HFFc6 (cell line): Measurements from ENCODE around the gene CARMIL3. TPM values are rescaled to one million over a fixed set of nuclear protein-coding genes. Genes with fewer than 3 reads are reported as not detected.

Experiments
- DNase-seq: peaks from one replicate; pipeline ENCODE4 v3.0.0-alpha.2; 2018
- H3K27ac Mint-ChIP-seq: 2 replicates; pipeline ENCODE4 v1.8.0; 2020; ENCODE audit warnings: mild to moderate bottlenecking, mixed read lengths
- H3K27me3 Mint-ChIP-seq: 2 replicates; pipeline ENCODE4 v1.8.0; 2021; ENCODE audit warnings: mild to moderate bottlenecking, moderate library complexity, mixed read lengths; ENCODE audit not compliant: insufficient read depth
- H3K36me3 Mint-ChIP-seq: 2 replicates; pipeline ENCODE4 v1.8.0; 2021; ENCODE audit warnings: low read depth, mixed read lengths
- H3K4me1 Mint-ChIP-seq: 2 replicates; pipeline ENCODE4 v1.8.0; 2020; ENCODE audit warnings: low read depth, mixed read lengths
- H3K4me3 Mint-ChIP-seq: 2 replicates; pipeline ENCODE4 v1.8.0; 2020; ENCODE audit warnings: mild to moderate bottlenecking, moderate library complexity, mixed read lengths
- H3K9me3 Mint-ChIP-seq: 2 replicates; pipeline ENCODE4 v1.8.0; 2020; ENCODE audit warnings: mild to moderate bottlenecking, mixed read lengths
- total RNA-seq, 6 experiments: library from RNA; stranded (reverse); fragmentation: NEBNext Ultra II Directional; extraction: Animal tissue kit (Norgen Biotek cat#: 25700); gene quantifications; 2 replicates in 1 of 6; 3 replicates in 5 of 6; pipeline ENCODE4 v1.2.3, GENCODE V29; 2021
- TF ChIP-seq, protein P1 (sequence below): fragments of 200-600 bp; sonication (generic); IDR thresholded peaks from 2 replicates; pipeline ENCODE4 v1.5.0; 2021; ENCODE audit warnings: antibody characterized with exemption, mild to moderate bottlenecking

Gene CARMIL3
- total RNA-seq, 6 experiments from 2014 or later = not detected

GRCh38 chr14:24055971-24056799 is 4.4 kb downstream of the CARMIL3 start:
- no peaks in the 10 kb centered on the region for H3K36me3 Mint-ChIP-seq
- peaks cover 35% of the 10 kb centered on the region for H3K27me3 Mint-ChIP-seq
- TF ChIP-seq, protein P1, sequence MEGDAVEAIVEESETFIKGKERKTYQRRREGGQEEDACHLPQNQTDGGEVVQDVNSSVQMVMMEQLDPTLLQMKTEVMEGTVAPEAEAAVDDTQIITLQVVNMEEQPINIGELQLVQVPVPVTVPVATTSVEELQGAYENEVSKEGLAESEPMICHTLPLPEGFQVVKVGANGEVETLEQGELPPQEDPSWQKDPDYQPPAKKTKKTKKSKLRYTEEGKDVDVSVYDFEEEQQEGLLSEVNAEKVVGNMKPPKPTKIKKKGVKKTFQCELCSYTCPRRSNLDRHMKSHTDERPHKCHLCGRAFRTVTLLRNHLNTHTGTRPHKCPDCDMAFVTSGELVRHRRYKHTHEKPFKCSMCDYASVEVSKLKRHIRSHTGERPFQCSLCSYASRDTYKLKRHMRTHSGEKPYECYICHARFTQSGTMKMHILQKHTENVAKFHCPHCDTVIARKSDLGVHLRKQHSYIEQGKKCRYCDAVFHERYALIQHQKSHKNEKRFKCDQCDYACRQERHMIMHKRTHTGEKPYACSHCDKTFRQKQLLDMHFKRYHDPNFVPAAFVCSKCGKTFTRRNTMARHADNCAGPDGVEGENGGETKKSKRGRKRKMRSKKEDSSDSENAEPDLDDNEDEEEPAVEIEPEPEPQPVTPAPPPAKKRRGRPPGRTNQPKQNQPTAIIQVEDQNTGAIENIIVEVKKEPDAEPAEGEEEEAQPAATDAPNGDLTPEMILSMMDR = no peak
- no peak overlapping the region for H3K4me3 Mint-ChIP-seq
- H3K4me1 Mint-ChIP-seq = peaks cover 9% of the 10 kb centered on the region
- no peak for DNase-seq
- H3K9me3 Mint-ChIP-seq = no peaks in the 10 kb centered on the region
- no peak overlapping the region for H3K27ac Mint-ChIP-seq

DNA sequence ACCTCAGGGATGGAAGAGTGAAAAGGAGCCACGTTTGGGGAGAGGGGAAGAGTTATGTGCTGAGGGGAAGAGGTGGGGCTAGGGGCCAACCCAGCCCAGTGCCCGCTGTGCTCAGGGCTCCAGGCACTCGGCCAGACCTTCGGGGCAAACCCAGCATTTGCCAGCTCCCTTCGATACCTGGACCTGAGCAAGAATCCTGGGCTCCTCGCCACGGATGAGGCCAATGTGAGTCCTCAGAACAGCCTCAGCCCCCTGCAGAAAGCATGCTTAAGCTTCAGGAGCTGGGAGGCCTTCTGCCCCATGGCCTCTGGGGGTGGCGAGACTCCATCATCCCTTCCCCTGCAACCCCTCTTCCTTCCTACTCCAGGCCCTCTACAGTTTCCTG is 5.0 kb downstream of the CARMIL3 start:
- Mint-ChIP-seq H3K27me3 (peaks cover 38% of the 10 kb centered on the region), H3K4me3 (no peak overlapping the region), H3K4me1 (peaks cover 7% of the 10 kb centered on the region; the same call in 1 of the 2 replicates), H3K9me3 (no peaks in the 10 kb centered on the region), H3K27ac (no peak overlapping the region), H3K36me3 (no peaks in the 10 kb centered on the region)
- no peak for DNase-seq
- TF ChIP-seq, protein P1 = no peak

DNA sequence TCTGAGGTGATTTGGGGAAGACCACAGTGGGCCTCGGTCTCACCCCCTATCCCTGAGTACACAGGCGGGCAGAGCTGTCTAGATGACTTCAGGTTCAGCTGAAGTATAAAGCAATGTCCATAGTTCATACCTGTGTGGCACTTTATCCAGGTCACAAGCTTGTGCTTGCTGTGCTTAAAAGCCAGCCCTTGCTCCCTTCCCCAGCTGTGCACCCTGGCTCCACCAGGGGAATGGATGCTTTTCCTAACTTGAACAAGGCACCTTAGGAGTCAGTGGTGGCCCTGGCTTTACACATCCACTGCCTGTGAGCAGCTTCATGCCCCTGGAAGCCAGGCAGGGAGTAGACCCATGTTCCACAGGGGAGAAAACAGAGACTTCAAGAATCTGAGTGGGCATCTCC is 5.5 kb downstream of the CARMIL3 start:
- Mint-ChIP-seq H3K9me3 (no peaks in the 10 kb centered on the region), H3K4me1 (peaks cover 7% of the 10 kb centered on the region; the same call in 1 of the 2 replicates)
- no peak for DNase-seq

DNA sequence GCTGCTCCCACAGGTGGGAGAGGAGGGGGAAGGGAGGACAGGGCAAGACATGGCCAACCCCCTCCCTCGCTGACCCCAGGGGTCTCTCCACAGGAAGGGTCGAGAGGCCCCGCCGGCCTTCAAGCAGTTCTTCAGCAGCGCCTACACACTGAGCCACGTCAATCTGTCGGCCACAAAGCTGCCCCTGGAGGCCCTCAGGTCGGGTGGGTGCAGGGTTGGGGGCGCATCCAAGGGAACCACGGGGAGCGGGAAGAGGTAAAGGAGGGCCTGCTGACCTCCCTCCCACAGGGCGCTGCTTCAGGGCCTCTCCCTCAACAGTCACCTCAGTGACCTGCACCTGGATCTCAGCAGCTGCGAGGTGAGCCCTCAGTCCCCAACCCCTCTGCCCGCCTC is 6.1 kb downstream of the CARMIL3 start:
- no peaks in the 10 kb centered on the region for H3K9me3 Mint-ChIP-seq
- H3K27me3 Mint-ChIP-seq = peaks cover 40% of the 10 kb centered on the region
- H3K4me1 Mint-ChIP-seq = peaks cover 4% of the 10 kb centered on the region; the same call in 1 of the 2 replicates

More for the DNA sequence above, 5.5 kb downstream of the CARMIL3 start:
- Mint-ChIP-seq H3K36me3 (no peaks in the 10 kb centered on the region), H3K4me3 (no peak overlapping the region), H3K27me3 (peaks cover 38% of the 10 kb centered on the region), H3K27ac (no peak overlapping the region)
- TF ChIP-seq, protein P1 = no peak

DNA sequence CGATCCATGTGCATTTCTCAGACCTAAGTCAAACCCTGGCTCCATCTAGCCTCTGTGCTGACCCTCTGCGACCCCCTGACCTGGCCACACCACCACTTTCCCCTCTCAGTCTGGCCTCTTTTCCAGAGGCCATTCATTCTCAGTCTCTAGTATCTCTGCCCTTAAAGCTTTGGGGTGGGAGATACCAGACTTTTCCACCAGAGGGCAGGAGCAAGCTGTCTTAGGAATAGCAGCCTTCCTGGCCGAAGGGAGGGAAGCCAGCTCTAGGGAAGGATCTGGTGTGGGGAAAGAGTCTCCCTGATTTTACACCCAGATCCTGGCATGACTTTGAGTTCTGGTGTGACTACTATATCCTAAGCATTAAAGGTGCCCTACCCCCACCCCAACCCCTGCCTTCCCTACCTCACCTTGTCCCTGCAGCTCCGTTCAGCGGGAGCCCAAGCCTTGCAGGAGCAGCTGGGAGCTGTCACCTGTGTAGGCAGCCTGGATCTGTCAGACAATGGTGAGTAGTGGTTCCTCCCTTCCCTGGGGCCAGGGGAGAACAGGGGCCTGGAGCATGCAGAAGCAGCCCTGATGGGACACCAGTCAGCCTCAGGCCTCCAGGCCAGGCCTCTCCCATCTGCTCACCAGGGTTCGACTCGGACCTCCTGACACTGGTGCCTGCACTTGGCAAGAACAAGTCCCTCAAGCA is 6.6 kb downstream of the CARMIL3 start:
- H3K4me1 Mint-ChIP-seq = no peaks in the 10 kb centered on the region
- no peak overlapping the region for H3K4me3 Mint-ChIP-seq
- peak; percentile 68 for DNase-seq
- peaks cover 45% of the 10 kb centered on the region for H3K27me3 Mint-ChIP-seq
- no peaks in the 10 kb centered on the region for H3K9me3 Mint-ChIP-seq
- TF ChIP-seq, protein P1 = peak; percentile 84
- H3K36me3 Mint-ChIP-seq = no peaks in the 10 kb centered on the region
- no peak overlapping the region for H3K27ac Mint-ChIP-seq

More for the DNA sequence above, 6.1 kb downstream of the CARMIL3 start:
- TF ChIP-seq, protein P1 = no peak
- no peak for DNase-seq
- Mint-ChIP-seq H3K4me3 (no peak overlapping the region), H3K27ac (no peak overlapping the region), H3K36me3 (no peaks in the 10 kb centered on the region)
